Measurements from ENCODE around the gene UNK. TPM values are rescaled to one million over a fixed set of nuclear protein-coding genes. Genes with fewer than 3 reads are reported as not detected.

UNK gene
- total and polyA plus RNA-seq, 11 donors: 11.3 to 27.5 (median 16.3) TPM

- H3K36me3 ChIP-seq: peaks cover 0 to 9% (median 0%) of the 10 kb centered on the region in 9 donors
- ATAC-seq: no peak
- no peak overlapping the region for H3K4me3 ChIP-seq
- peak overlapping the region in 5 of 12 donors; percentile 87 to 98 (median 92) for H3K27ac ChIP-seq
- 90 to 95% (median 92%) methylated on average over 4 of the region's 4 CpGs for WGBS, 4 donors
- no peaks in the 10 kb centered on the region for H3K27me3 ChIP-seq
- no peak for DNase-seq
- H3K9me3 ChIP-seq: no peaks in the 10 kb centered on the region
- intact Hi-C loops (cut with DNase I): loop anchor here in 2 of 10 donors (10.0 kb wide), 2 partner anchors 59 to 129 kb away; partner anchors contain the start of gene TRIM65 (in 1 of the 2)
- TF ChIP-seq, protein P1, sequence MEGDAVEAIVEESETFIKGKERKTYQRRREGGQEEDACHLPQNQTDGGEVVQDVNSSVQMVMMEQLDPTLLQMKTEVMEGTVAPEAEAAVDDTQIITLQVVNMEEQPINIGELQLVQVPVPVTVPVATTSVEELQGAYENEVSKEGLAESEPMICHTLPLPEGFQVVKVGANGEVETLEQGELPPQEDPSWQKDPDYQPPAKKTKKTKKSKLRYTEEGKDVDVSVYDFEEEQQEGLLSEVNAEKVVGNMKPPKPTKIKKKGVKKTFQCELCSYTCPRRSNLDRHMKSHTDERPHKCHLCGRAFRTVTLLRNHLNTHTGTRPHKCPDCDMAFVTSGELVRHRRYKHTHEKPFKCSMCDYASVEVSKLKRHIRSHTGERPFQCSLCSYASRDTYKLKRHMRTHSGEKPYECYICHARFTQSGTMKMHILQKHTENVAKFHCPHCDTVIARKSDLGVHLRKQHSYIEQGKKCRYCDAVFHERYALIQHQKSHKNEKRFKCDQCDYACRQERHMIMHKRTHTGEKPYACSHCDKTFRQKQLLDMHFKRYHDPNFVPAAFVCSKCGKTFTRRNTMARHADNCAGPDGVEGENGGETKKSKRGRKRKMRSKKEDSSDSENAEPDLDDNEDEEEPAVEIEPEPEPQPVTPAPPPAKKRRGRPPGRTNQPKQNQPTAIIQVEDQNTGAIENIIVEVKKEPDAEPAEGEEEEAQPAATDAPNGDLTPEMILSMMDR (IDR thresholded peaks at IDR 0.05): no peak
- TF ChIP-seq POLR2A (IDR thresholded peaks at IDR 0.05): no peak
- H3K4me1 ChIP-seq: peaks cover 0 to 22% (median 14%) of the 10 kb centered on the region in 12 donors
These were observed 18.6 kb upstream of the UNK start for GRCh38 chr17:75765981-75766380.

DNA sequence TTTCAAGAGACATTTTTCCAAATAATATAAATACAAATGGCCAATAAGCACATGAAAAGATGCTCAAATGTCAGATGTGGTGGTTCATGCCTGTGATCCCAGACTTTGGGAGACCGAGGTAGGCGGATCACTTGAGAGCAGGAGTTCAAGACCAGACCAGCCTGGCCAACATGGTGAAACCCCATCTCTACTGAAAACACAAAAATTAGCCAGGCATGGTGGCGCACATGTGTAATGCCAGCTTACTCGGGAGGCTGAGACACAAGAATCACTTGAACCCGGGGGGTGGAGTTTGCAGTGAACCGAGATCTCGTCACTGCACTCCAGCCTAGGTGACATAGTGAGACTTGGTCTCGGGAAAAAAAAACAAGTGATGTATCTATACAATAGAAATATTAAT is 16.7 kb upstream of the UNK start:
- Histone ChIP-seq H3K27ac (no peak overlapping the region), H3K4me3 (no peak overlapping the region), H3K9me3 (no peaks in the 10 kb centered on the region), H3K27me3 (no peaks in the 10 kb centered on the region), H3K36me3 (peaks cover 0 to 4% (median 0%) of the 10 kb centered on the region in 9 donors), H3K4me1 (peaks cover 0 to 22% (median 14%) of the 10 kb centered on the region in 12 donors)
- ATAC-seq (no peak), DNase-seq (no peak)
- intact Hi-C loops (cut with DNase I): loop anchor here in 2 of 10 donors (10.0 kb wide), 2 partner anchors 57 to 127 kb away; partner anchors contain the start of gene TRIM65 (in 1 of the 2)
- WGBS, 4 donors: 88 to 94% (median 92%) methylated on average over 8 of the region's 8 CpGs
- no peak for TF ChIP-seq POLR2A (IDR thresholded peaks at IDR 0.05)
- TF ChIP-seq, protein P1 (IDR thresholded peaks at IDR 0.05): no peak

DNA sequence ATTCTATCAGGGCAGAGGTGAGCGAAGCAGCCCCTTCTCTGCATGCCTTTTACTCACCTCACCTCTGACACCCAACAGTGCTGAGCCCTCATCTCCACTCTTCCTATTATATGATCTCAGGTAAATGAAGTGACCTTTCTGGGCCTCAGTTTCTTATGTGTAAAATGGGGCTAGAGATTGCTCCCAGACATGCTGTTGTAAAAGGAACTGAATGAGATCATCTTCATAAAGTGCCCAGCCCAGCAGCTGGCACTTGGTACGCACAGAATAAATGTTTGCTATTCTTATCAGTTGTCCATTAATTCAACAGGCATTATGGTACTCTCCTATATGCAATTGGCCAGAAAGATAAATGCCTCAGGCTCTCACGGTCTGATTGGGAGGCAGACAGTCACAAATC is 15.1 kb upstream of the UNK start:
- H3K27ac ChIP-seq: no peak overlapping the region
- WGBS, 4 donors: 86 to 95% (median 88%) methylated on average over 3 of the region's 3 CpGs
- H3K36me3 ChIP-seq: peaks cover 0 to 8% (median 5%) of the 10 kb centered on the region in 9 donors
- no peak for TF ChIP-seq POLR2A (IDR thresholded peaks at IDR 0.05)
- TF ChIP-seq, protein P1 (IDR thresholded peaks at IDR 0.05): no peak
- no peak overlapping the region for H3K4me3 ChIP-seq
- no peaks in the 10 kb centered on the region for H3K9me3 ChIP-seq
- DNase-seq (no peak), ATAC-seq (no peak)
- H3K27me3 ChIP-seq: no peaks in the 10 kb centered on the region
- H3K4me1 ChIP-seq: peaks cover 0 to 12% (median 3%) of the 10 kb centered on the region in 12 donors
- intact Hi-C loops (cut with DNase I): loop anchor here in 2 of 10 donors (10.0 kb wide), 2 partner anchors 55 to 125 kb away; partner anchors contain the start of gene TRIM65 (in 1 of the 2)

DNA sequence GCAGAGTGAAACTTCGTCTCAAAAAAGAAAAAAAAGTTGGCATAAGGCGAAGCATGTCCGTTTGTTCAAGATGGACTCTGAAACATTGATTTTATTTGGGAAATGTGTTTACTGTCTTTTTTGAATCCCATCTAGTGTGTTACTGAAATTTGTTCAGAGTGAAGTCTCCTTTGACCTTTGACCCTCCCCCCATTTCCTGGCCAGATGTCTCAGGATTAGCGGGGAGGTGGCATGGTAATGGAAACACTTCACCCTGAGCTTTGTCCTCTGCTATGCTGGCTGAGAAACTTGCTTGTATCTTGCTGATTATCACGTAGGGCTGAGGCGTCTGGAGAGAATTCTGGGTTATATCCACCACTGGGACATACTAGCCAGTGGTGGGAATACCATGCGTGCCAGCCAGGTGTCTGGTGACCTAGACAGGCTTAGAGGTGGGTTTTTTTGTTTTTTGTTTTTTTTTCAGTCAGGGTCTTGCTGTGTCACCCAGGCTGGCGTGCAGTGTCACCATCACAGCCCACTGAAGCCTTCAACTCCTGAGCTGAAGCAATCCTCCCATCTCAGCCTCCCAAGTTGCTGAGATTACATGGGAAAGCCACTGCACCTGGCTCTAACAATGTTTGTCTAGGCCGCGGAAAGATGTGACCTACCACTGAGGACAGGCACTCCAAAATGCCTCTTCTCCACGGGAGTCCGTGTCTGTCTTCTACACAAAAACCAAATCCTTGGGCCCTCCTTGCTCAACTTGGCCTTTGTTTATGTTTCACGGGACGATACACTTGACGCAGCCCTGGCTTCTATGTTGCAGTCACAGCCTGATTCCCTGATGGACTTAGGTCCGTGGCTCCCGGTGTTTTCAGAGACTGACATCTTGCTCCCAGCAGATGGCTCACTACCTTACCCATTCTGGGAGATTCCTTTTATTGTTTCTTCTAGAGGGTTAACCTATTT is 13.0 kb upstream of the UNK start:
- Histone ChIP-seq H3K4me3 (no peak overlapping the region), H3K36me3 (peaks cover 0 to 29% (median 25%) of the 10 kb centered on the region in 9 donors), H3K27me3 (no peaks in the 10 kb centered on the region), H3K27ac (no peak overlapping the region), H3K9me3 (no peaks in the 10 kb centered on the region), H3K4me1 (peaks cover 8 to 19% (median 15%) of the 10 kb centered on the region in 12 donors)
- DNase-seq (no peak), ATAC-seq (no peak)
- TF ChIP-seq, protein P1 (IDR thresholded peaks at IDR 0.05): peak in 2 of 12 donors; percentile 9 to 28
- TF ChIP-seq POLR2A (IDR thresholded peaks at IDR 0.05): no peak
- 72 to 77% (median 75%) methylated on average over 17 of the region's 17 CpGs for WGBS, 4 donors
- intact Hi-C loops (cut with DNase I): loop anchor here in 4 of 10 donors (5.0 to 10.0 kb wide), 3 partner anchors 61 to 123 kb away; partner anchors contain the start of genes TRIM47 (in 2 of the 4) and TRIM65 (in 1 of the 4)

All from heart left ventricle (tissue), 16 donors.